NCI-H460 (cell line): ENCODE results near the gene PNPT1. TPM values are rescaled to one million over a fixed set of nuclear protein-coding genes. Genes with fewer than 3 reads are reported as not detected.
A peak's percentile ranks its signal among the peaks of the same experiment; 100 is the strongest.
"Not testable (repeated sequence)": the region's sequence is repeated elsewhere in the genome, so short reads cannot be mapped to it uniquely, and the experiment has no call there.

Source experiments
- DNase-seq: peaks from one replicate; pipeline ENCODE4 v3.0.0-alpha.2; 2016; ENCODE audit warnings: low read depth; ENCODE audit errors: extremely low read depth
- polyA plus RNA-seq: library from polyadenylated mRNA; depleted of rRNA; stranded (reverse); fragments of >200 nt; gene quantifications from 2 replicates; pipeline ENCODE4 v1.2.3, GENCODE V29; 2014; cell fraction: nucleus; rRNA removed
- total RNA-seq: library from RNA; depleted of rRNA; stranded (reverse); fragments of >200 nt; shearing (Covaris generic); gene quantifications from 2 replicates; pipeline ENCODE4 v1.2.3, GENCODE V29; 2014; rRNA removed

Gene PNPT1
- 64.5 and 66.6 TPM in 2 replicates for total RNA-seq
- polyA plus RNA-seq, result 61.2 and 91.1 TPM in 2 replicates

GRCh38 chr2:55693181-55694125 is at the start of gene PNPT1:
PNPT1 (minus strand) TSS chr2:55693844; CDS start chr2:55693823, 21 bp downstream.
- peak; percentile 94 for DNase-seq

GRCh38 chr2:55742996-55743395 is 49.4 kb upstream of the PNPT1 start:
- no peak for DNase-seq

- DNase-seq, result not testable (repeated sequence)
These were observed 42.4 kb upstream of the PNPT1 start for GRCh38 chr2:55736019-55736536.

GRCh38 chr2:55734726-55735125 is 41.1 kb upstream of the PNPT1 start:
- DNase-seq, result no peak

- no peak for DNase-seq
These were observed 39.7 kb upstream of the PNPT1 start for GRCh38 chr2:55733335-55733734.

GRCh38 chr2:55732854-55733253 is 39.2 kb upstream of the PNPT1 start:
- DNase-seq, result no peak

- no peak for DNase-seq
These were observed 35.6 kb upstream of the PNPT1 start for GRCh38 chr2:55729136-55729685.

GRCh38 chr2:55721596-55722215 is 28.1 kb upstream of the PNPT1 start:
- DNase-seq, result no peak

- DNase-seq, result no peak
These were observed 26.8 kb upstream of the PNPT1 start for GRCh38 chr2:55720417-55720816.

GRCh38 chr2:55719852-55720251 is 26.2 kb upstream of the PNPT1 start:
- no peak for DNase-seq

- peak; percentile 79 for DNase-seq
These were observed 24.7 kb upstream of the PNPT1 start for GRCh38 chr2:55718165-55719008.

- no peak for DNase-seq
These were observed 22.0 kb upstream of the PNPT1 start for GRCh38 chr2:55715626-55716025.

GRCh38 chr2:55715178-55715577 is 21.5 kb upstream of the PNPT1 start:
- DNase-seq, result not testable (repeated sequence)

- DNase-seq, result no peak
These were observed 18.9 kb upstream of the PNPT1 start for GRCh38 chr2:55712477-55713060.

- DNase-seq, result no peak
These were observed 16.4 kb upstream of the PNPT1 start for GRCh38 chr2:55710025-55710424.

- DNase-seq, result no peak
These were observed 14.1 kb upstream of the PNPT1 start for GRCh38 chr2:55707751-55708150.

- DNase-seq, result not testable (repeated sequence)
These were observed 12.6 kb upstream of the PNPT1 start for GRCh38 chr2:55706258-55706657.

GRCh38 chr2:55705027-55705653 is 11.5 kb upstream of the PNPT1 start:
- DNase-seq, result no peak

- no peak for DNase-seq
These were observed 9.7 kb upstream of the PNPT1 start for GRCh38 chr2:55703350-55703749.
